Activated B cell treated with CpG ODN at 0.5 μM for 24 hours (primary cell): ENCODE results near the gene PAEP. TPM values are rescaled to one million over a fixed set of nuclear protein-coding genes. Genes with fewer than 3 reads are reported as not detected.

Source experiments
- ATAC-seq: fragments of 200-7000 bp; cut with Tn5 transposase; one replicate; pipeline ENCODE4 v1.10.0; 2021; ENCODE audit warnings: low read depth, mild to moderate bottlenecking, moderate library complexity
- CTCF ChIA-PET: fragments of 350-600 bp; sonication (Branson Sonifier 250); formaldehyde crosslinking; loops from one replicate; lab custom pipeline; 2021; ENCODE audit warnings: antibody characterized with exemption; lab: Charles Lee
- POLR2A ChIA-PET: fragments of 350-600 bp; sonication (Branson Sonifier 250); formaldehyde crosslinking; loops from one replicate; lab custom pipeline; 2021; ENCODE audit warnings: antibody characterized with exemption; lab: Charles Lee
- DNase-seq: peaks from one replicate; pipeline ENCODE4 v3.0.0; 2022
- H3K27ac Mint-ChIP-seq: one replicate; pipeline ENCODE4 v1.8.0; 2020; ENCODE audit warnings: mixed read lengths
- H3K27me3 Mint-ChIP-seq: one replicate; pipeline ENCODE4 v1.8.0; 2021; ENCODE audit warnings: mixed read lengths
- H3K36me3 Mint-ChIP-seq: one replicate; pipeline ENCODE4 v1.8.0; 2021; ENCODE audit warnings: low read depth, mixed read lengths
- H3K4me1 Mint-ChIP-seq: one replicate; pipeline ENCODE4 v1.8.0; 2021; ENCODE audit warnings: mixed read lengths
- H3K4me3 Mint-ChIP-seq: one replicate; pipeline ENCODE4 v1.8.0; 2020; ENCODE audit warnings: mild to moderate bottlenecking, mixed read lengths
- H3K9me3 Mint-ChIP-seq: one replicate; pipeline ENCODE4 v1.8.0; 2020; ENCODE audit warnings: mixed read lengths
- CTCF ChIP-seq: fragments of 200-600 bp; IDR thresholded peaks from one replicate; pipeline ENCODE4 v1.8.0; 2022; ENCODE audit warnings: antibody characterized with exemption, mild to moderate bottlenecking
- intact Hi-C: fragments of 100-400 bp; cut with micrococcal nuclease; formaldehyde crosslinking; loops from one replicate; pipeline ENCODE4 v1.15.1; 2024
- total RNA-seq: library from RNA; stranded (reverse); gene quantifications from 2 replicates; pipeline ENCODE4 v1.2.3, GENCODE V29; 2022

The PAEP gene
- total RNA-seq, 1 donor from 2014 or later, result not detected

GRCh38 chr9:135570456-135570855 lies 8.9 kb downstream of the PAEP start:
- H3K27me3 Mint-ChIP-seq, result peaks cover 8% of the 10 kb centered on the region
- H3K4me3 Mint-ChIP-seq, result no peak overlapping the region
- no peaks in the 10 kb centered on the region for H3K4me1 Mint-ChIP-seq
- DNase-seq (no peak), ATAC-seq (no peak)
- no peak for TF ChIP-seq CTCF
- no peak overlapping the region for H3K27ac Mint-ChIP-seq
- no peaks in the 10 kb centered on the region for H3K36me3 Mint-ChIP-seq
- intact Hi-C loops, result no loop called here
- H3K9me3 Mint-ChIP-seq, result peaks cover 6% of the 10 kb centered on the region
- ChIA-PET CTCF (no interaction called here), POLR2A (no interaction called here)

- Mint-ChIP-seq H3K27ac (no peak overlapping the region), H3K4me1 (no peaks in the 10 kb centered on the region), H3K27me3 (peaks cover 3% of the 10 kb centered on the region), H3K9me3 (peaks cover 6% of the 10 kb centered on the region), H3K36me3 (no peaks in the 10 kb centered on the region), H3K4me3 (no peak overlapping the region)
- no peak for ATAC-seq
- DNase-seq, result no peak
- CTCF ChIA-PET, result no interaction called here
- intact Hi-C loops, result no loop called here
- TF ChIP-seq CTCF, result no peak
- POLR2A ChIA-PET, result no interaction called here
Measured at GRCh38 chr9:135572233-135572632, 10.7 kb downstream of the PAEP start.

- intact Hi-C loops, result no loop called here
- H3K9me3 Mint-ChIP-seq, result peaks cover 6% of the 10 kb centered on the region
- POLR2A ChIA-PET, result no interaction called here
- TF ChIP-seq CTCF, result no peak
- CTCF ChIA-PET, result no interaction called here
- no peak overlapping the region for H3K27ac Mint-ChIP-seq
- ATAC-seq, result no peak
- no peak overlapping the region for H3K4me3 Mint-ChIP-seq
- no peak for DNase-seq
- H3K36me3 Mint-ChIP-seq, result no peaks in the 10 kb centered on the region
- peaks cover 3% of the 10 kb centered on the region for H3K27me3 Mint-ChIP-seq
- H3K4me1 Mint-ChIP-seq, result no peaks in the 10 kb centered on the region
Measured at GRCh38 chr9:135573124-135573523, 11.6 kb downstream of the PAEP start.

DNA sequence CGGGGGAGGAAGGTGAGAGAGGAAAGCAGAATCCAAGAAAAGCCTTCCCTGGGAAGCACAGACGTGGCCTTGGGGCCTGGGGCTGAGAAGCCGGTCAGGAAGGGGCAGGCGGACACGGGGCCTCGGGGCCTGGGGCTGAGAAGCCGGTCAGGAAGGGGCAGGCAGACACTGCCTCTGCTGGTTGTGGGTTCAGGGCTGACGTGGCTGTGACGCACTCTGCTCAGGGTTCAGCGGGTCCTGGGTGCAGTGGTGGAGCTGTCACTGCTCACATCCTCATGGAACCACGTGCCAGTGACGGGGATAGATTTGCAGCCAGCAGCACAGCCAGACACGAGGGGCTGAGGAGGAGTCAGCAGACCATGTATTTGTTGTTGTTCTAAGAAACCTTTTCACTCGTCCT lies 12.8 kb downstream of the PAEP start:
- Mint-ChIP-seq H3K27me3 (peaks cover 3% of the 10 kb centered on the region), H3K36me3 (no peaks in the 10 kb centered on the region), H3K9me3 (peaks cover under 1% of the 10 kb centered on the region), H3K27ac (no peak overlapping the region), H3K4me1 (no peaks in the 10 kb centered on the region), H3K4me3 (no peak overlapping the region)
- DNase-seq (no peak), ATAC-seq (no peak)
- ChIA-PET POLR2A (no interaction called here), CTCF (no interaction called here)
- no peak for TF ChIP-seq CTCF
- intact Hi-C loops, result no loop called here

GRCh38 chr9:135574943-135575342 lies 13.4 kb downstream of the PAEP start:
- intact Hi-C loops, result no loop called here
- ChIA-PET POLR2A (no interaction called here), CTCF (no interaction called here)
- DNase-seq (no peak), ATAC-seq (no peak)
- Mint-ChIP-seq H3K4me3 (no peak overlapping the region), H3K9me3 (no peaks in the 10 kb centered on the region), H3K4me1 (no peaks in the 10 kb centered on the region), H3K27ac (no peak overlapping the region), H3K36me3 (no peaks in the 10 kb centered on the region), H3K27me3 (peaks cover 3% of the 10 kb centered on the region)
- no peak for TF ChIP-seq CTCF
